Smooth muscle cell (in vitro differentiated cells): ENCODE results near the gene TRIM66. TPM values are rescaled to one million over a fixed set of nuclear protein-coding genes. Genes with fewer than 3 reads are reported as not detected.

Source experiments
- DNase-seq: peaks from one replicate; lab custom pipeline; 2025; ENCODE audit not compliant: unreplicated experiment; lab: John Stamatoyannopoulos, UW
- H2AFZ ChIP-seq: fragments of 200-600 bp; sonication (generic); 2 replicates; pipeline ENCODE4 v1.6.0; 2016; ENCODE audit warnings: antibody characterized with exemption, low read depth, mild to moderate bottlenecking
- H3F3A ChIP-seq: fragments of 200-600 bp; sonication (generic); 2 replicates; pipeline ENCODE4 v1.6.0; 2017; ENCODE audit warnings: antibody characterized with exemption, low read depth
- H3K27ac ChIP-seq: fragments of 200-600 bp; sonication (generic); 2 replicates; pipeline ENCODE4 v1.5.1; 2016; ENCODE audit warnings: low read depth, mild to moderate bottlenecking
- H3K27me3 ChIP-seq: fragments of 200-600 bp; sonication (generic); 2 replicates; pipeline ENCODE4 v1.6.1; 2016; ENCODE audit warnings: low read depth, mild to moderate bottlenecking
- H3K36me3 ChIP-seq: fragments of 200-600 bp; sonication (generic); 2 replicates; pipeline ENCODE4 v1.5.1; 2016; ENCODE audit warnings: low read depth
- H3K4me1 ChIP-seq: fragments of 200-600 bp; sonication (generic); 2 replicates; pipeline ENCODE4 v1.5.1; 2016; ENCODE audit warnings: low read depth
- H3K4me2 ChIP-seq: fragments of 200-600 bp; sonication (generic); 2 replicates; pipeline ENCODE4 v1.6.0; 2016; ENCODE audit warnings: mild to moderate bottlenecking
- H3K4me3 ChIP-seq: fragments of 200-600 bp; sonication (generic); 2 replicates; pipeline ENCODE4 v1.5.1; 2016; ENCODE audit warnings: mild to moderate bottlenecking
- H3K79me2 ChIP-seq: fragments of 200-600 bp; sonication (generic); 2 replicates; pipeline ENCODE4 v1.6.0; 2016; ENCODE audit warnings: low read depth, mild to moderate bottlenecking
- H3K9ac ChIP-seq: fragments of 200-600 bp; sonication (generic); 2 replicates; pipeline ENCODE4 v1.6.0; 2016; ENCODE audit warnings: low read depth
- H3K9me3 ChIP-seq: fragments of 200-600 bp; sonication (generic); replicated peaks from 2 replicates; pipeline ENCODE4 v1.5.1; 2016; ENCODE audit warnings: low read depth
- H4K20me1 ChIP-seq: fragments of 200-600 bp; sonication (generic); 2 replicates; pipeline ENCODE4 v1.6.0; 2016; ENCODE audit warnings: low read depth
- WGBS: methylation state at CpG from one replicate; pipeline ENCODE4 v1.1.7; 2016; ENCODE audit warnings: low lambda C conversion rate; 5-methylcytosine and 5-hydroxymethylcytosine counted together
- polyA plus RNA-seq: library from polyadenylated mRNA; unstranded; fragments of >200 nt; fragmentation: Nextera tagmentation; extraction: Ambion mirVana; gene quantifications from 2 replicates; pipeline ENCODE4 v1.2.1, GENCODE V29; 2016
- total RNA-seq: library from RNA; depleted of rRNA; stranded (reverse); fragments of >200 nt; gene quantifications from 2 replicates; pipeline ENCODE4 v1.2.3, GENCODE V29; 2014
- TF ChIP-seq, protein P1 (sequence below): fragments of 200-600 bp; sonication (generic); IDR thresholded peaks from 2 replicates; pipeline ENCODE4 v1.5.1; 2017; ENCODE audit warnings: borderline replicate concordance, mild to moderate bottlenecking, antibody characterized with exemption; ENCODE audit not compliant: insufficient read depth, poor library complexity, severe bottlenecking

TRIM66 gene
- total and polyA plus RNA-seq, 2 experiments from 2014 or later, result 0.24 to 5.8 TPM

DNA sequence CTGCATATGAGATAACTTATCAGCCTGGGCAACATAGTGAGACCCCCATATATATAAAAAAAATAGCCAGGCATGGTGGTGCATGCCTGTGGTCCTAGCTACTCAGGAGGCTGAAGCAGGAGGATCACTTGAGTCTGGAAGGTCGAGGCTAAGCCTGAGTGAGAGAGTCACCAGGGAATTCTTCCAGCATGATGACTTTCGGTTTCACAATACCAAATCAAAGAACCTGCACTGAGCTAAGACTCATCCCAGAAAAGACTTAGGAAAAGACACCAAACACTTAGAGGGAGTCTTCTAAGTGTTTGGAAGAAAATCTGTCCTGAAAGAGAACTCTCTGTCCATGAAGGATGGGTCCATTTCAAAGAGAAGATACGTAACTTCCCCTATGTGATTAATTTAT, 101.2 kb downstream of the TRIM66 start:
- DNase-seq, result no peak
- 90% methylated on average over 3 of the region's 3 CpGs for WGBS
- TF ChIP-seq, protein P1, sequence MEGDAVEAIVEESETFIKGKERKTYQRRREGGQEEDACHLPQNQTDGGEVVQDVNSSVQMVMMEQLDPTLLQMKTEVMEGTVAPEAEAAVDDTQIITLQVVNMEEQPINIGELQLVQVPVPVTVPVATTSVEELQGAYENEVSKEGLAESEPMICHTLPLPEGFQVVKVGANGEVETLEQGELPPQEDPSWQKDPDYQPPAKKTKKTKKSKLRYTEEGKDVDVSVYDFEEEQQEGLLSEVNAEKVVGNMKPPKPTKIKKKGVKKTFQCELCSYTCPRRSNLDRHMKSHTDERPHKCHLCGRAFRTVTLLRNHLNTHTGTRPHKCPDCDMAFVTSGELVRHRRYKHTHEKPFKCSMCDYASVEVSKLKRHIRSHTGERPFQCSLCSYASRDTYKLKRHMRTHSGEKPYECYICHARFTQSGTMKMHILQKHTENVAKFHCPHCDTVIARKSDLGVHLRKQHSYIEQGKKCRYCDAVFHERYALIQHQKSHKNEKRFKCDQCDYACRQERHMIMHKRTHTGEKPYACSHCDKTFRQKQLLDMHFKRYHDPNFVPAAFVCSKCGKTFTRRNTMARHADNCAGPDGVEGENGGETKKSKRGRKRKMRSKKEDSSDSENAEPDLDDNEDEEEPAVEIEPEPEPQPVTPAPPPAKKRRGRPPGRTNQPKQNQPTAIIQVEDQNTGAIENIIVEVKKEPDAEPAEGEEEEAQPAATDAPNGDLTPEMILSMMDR, result no peak
- Histone ChIP-seq H4K20me1 (no peaks in the 10 kb centered on the region), H3F3A (no peaks in the 10 kb centered on the region), H3K79me2 (no peaks in the 10 kb centered on the region), H3K4me1 (no peaks in the 10 kb centered on the region), H3K27ac (no peak overlapping the region), H3K9me3 (no peaks in the 10 kb centered on the region), H3K4me2 (no peak overlapping the region), H3K9ac (no peak overlapping the region), H3K36me3 (no peaks in the 10 kb centered on the region), H3K27me3 (no peaks in the 10 kb centered on the region), H3K4me3 (no peak overlapping the region), H2AFZ (no peak overlapping the region)

DNA sequence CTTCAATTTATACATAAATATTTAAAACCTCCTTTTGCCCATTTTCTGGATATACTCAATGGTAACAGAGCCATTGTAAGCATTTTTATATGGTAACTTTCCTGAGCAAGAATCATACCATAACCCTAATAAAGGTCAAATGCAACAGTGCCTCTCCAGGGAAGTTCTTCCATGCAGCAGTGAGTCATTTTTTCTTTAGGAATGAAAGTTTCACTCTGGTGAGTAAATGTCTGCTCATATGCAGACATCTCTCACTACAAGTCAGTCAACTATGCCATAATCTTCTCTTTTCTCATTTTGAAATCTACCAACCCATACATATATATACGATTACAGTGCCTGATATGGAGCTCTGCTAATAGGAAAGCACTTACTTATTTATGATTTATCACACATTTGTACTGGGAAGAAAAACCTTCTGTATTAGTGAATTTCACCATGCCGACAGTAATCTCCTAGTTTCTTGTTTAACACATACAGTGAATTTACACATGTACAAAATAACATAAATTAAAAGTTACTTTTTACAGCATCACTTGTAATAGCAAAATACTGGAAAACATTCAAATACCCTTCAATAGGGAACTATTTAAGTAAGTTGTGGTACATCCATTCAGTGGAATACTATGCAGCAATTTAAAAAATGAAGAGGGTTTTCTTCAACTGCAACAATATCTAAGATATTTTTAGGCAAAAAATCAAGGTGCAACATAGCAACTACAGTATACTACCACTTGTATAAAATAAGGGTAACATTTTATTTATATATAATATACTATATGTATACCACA, 104.5 kb downstream of the TRIM66 start:
- WGBS, result 94% methylated on average over 2 of the region's 2 CpGs
- Histone ChIP-seq H3K36me3 (no peaks in the 10 kb centered on the region), H4K20me1 (no peaks in the 10 kb centered on the region), H3K27ac (no peak overlapping the region), H3K9me3 (no peaks in the 10 kb centered on the region), H3K27me3 (no peaks in the 10 kb centered on the region), H3K4me3 (no peak overlapping the region), H3K9ac (no peak overlapping the region), H3K4me2 (no peak overlapping the region), H3K4me1 (no peaks in the 10 kb centered on the region), H3K79me2 (no peaks in the 10 kb centered on the region), H3F3A (no peaks in the 10 kb centered on the region), H2AFZ (no peak overlapping the region)
- DNase-seq, result no peak
- TF ChIP-seq, protein P1, result no peak

DNA sequence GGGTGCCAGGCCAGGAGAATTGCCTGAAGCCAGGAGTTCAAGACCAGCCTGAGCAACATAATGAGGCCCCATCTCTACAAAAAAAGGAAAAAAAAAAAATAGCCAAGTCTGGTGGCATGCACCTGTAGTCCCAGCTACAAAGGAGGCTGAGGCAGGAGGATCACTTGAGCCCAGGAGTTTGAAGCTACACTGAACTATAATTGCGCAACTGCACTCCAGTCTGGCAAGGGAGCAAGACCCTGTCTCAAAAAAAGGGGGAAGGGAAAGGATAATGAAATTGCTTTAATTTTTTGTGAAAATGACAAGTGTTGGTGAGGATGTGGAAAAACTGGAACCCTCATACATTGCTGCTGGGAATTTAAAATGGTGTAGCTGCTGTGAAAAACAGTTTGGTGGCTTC, 107.7 kb downstream of the TRIM66 start:
- no peaks in the 10 kb centered on the region for H4K20me1 ChIP-seq
- H3K9ac ChIP-seq, result no peak overlapping the region
- no peaks in the 10 kb centered on the region for H3F3A ChIP-seq
- H3K9me3 ChIP-seq, result no peaks in the 10 kb centered on the region
- no peak overlapping the region for H3K4me2 ChIP-seq
- no peak overlapping the region for H3K4me3 ChIP-seq
- DNase-seq, result no peak
- TF ChIP-seq, protein P1, result no peak
- no peaks in the 10 kb centered on the region for H3K4me1 ChIP-seq
- no peaks in the 10 kb centered on the region for H3K27me3 ChIP-seq
- 93% methylated on average over 1 of the region's 1 CpG for WGBS
- no peak overlapping the region for H2AFZ ChIP-seq
- H3K27ac ChIP-seq, result no peak overlapping the region
- H3K79me2 ChIP-seq, result no peaks in the 10 kb centered on the region
- H3K36me3 ChIP-seq, result no peaks in the 10 kb centered on the region

DNA sequence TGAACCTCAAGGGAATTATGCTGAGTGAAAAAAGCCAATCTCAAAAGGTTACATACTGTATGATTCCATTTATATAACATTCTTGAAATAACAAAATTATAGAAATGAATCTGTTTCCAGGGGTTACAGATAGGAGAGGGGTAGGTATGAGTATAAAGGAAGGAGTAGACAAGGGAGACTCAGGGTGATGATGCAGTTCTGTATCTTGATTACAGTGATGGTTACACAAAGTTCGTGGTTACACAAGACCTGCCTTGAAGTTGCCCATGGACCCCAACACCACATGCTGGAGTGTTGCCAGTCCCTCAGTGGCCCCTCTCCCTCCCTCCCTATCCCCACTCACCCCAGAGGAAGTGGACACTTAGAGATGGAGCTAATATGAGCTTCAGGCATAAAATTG, 108.7 kb downstream of the TRIM66 start:
- Histone ChIP-seq H3K4me3 (no peak overlapping the region), H3K79me2 (no peaks in the 10 kb centered on the region), H3K9me3 (no peaks in the 10 kb centered on the region), H3F3A (no peaks in the 10 kb centered on the region), H4K20me1 (no peaks in the 10 kb centered on the region), H3K4me2 (no peak overlapping the region), H2AFZ (no peak overlapping the region), H3K9ac (no peak overlapping the region), H3K27ac (no peak overlapping the region), H3K27me3 (no peaks in the 10 kb centered on the region), H3K36me3 (no peaks in the 10 kb centered on the region), H3K4me1 (no peaks in the 10 kb centered on the region)
- TF ChIP-seq, protein P1, result no peak
- no peak for DNase-seq
- WGBS, result 100% methylated on average over 1 of the region's 1 CpG
